Thyroid gland (tissue), 4 donors: Measurements from ENCODE around the gene BCKDHB.

Experiments used
- CTCF ChIP-seq, 6 experiments: fragments of 200-600 bp in 3 of 6; fragments of 450-650 bp in 3 of 6; sonication (generic) in 3 of 6; IDR thresholded peaks; one replicate each; pipeline ENCODE4 v1.5.1; 2016 to 2019; ENCODE audit warnings: antibody characterized with exemption in 6 of 6, mild to moderate bottlenecking in 2 of 6, inconsistent platforms in 1 of 6, moderate library complexity in 1 of 6
- POLR2A ChIP-seq, 2 donors: fragments of 450-650 bp; IDR thresholded peaks; one replicate each; pipeline ENCODE4 v1.6.1; 2017; ENCODE audit warnings: antibody characterized with exemption in 2 of 2, mild to moderate bottlenecking in 2 of 2, moderate library complexity in 1 of 2

DNA sequence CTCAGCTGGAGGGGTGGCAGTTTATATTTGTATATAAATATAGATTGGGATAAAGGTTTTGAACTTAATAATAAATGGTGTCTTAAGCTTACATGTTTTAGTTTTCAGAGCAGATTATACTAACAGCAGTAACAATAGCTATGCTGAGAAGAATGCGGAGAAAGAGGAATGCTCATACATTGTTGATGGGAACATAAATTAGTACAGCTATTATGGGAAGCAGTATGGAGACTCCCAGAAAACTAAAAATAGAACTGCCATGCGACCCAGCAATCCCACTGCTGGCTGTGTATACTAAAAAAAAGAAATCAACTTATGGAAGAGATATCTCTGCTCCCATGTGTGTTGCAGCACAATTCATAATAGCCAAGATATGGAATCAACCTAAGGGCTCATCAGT lies 127.9 kb downstream of the BCKDHB start:
- TF ChIP-seq CTCF (IDR thresholded peaks at IDR 0.05) (no peak), POLR2A (IDR thresholded peaks at IDR 0.05) (no peak)
